Stimulated activated CD4-positive, alpha-beta T cell treated with anti-CD3 and anti-CD28 coated beads, Interleukin-4, amount 100 ng/mL, for 48 hours (primary cell): Measurements from ENCODE around the gene CACNA1I.

Experiments used
- DNase-seq, 2 donors: peaks; one replicate each; pipeline ENCODE4 v3.0.0-alpha.2; 2020; ENCODE audit warnings: low read depth in 2 of 2

Gene CACNA1I

GRCh38 chr22:39738746-39739145 lies 168.2 kb downstream of the CACNA1I start:
- no peak for DNase-seq
